NOMO-1 (cell line): ENCODE data around the gene ASCL4.
"Not testable (repeated sequence)": the region's sequence is repeated elsewhere in the genome, so short reads cannot be mapped to it uniquely, and the experiment has no call there.

Experiments
- DNase-seq, 2 experiments: peaks; one replicate each; lab custom pipeline; 2025; ENCODE audit not compliant: unreplicated experiment in 2 of 2; lab: John Stamatoyannopoulos, UW

ASCL4 gene

GRCh38 chr12:107774349-107775029 lies at the start of gene ASCL4:
TSS of gene ASCL4 (plus strand) at chr12:107774704. CDS start at chr12:107775219, 515 bp downstream.
- DNase-seq: no peak

- DNase-seq: not testable (repeated sequence)
Observed at GRCh38 chr12:107727327-107727726, 47.2 kb upstream of the ASCL4 start.

DNA sequence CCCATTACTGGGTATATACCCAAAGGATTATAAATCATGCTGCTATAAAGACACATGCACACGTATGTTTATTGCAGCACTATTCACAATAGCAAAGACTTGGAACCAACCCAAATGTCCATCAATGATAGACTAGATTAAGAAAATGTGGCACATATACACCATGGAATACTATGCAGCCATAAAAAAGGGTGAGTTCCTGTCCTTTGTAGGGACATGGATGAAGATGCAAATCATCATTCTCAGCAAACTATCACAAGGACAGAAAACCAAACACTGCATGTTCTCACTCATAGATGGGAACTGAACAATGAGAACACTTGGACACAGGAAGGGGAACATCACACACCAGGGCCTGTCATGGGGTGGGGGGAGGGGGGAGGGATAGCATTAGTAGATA lies 46.8 kb upstream of the ASCL4 start:
- not testable (repeated sequence) for DNase-seq

DNA sequence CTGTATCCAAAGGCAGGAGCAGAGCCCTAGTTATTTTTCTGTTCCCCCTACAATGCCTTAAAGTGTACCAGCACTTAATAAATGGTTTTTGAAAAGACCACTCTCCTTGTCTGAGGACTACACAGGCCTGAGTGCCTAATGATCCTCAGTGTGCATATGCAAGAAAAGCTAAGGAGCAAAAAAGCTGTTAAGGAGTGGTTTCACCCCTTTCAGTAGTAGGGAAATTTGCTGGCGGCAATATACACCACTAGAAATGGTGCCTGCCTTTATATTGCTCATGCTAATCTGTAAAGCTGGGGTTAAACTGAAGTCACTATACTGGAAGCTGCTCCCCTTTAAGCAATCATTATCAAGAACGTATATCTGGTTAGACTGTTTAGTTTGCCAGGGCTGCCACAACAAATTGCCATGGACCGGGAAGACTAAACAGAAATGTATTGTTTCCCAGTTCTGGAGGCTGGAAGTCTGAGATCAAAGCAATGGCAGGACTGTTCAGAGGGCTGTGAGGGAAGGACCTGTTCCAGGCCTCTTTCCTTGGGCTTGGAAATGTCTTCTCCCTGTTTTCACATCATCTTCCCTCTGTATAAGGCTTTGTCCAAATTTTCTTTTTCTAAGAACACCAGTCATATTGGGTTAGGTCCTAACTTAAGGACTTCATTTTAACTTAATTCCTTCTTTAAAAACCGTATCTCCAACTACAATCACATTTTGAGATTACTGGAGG lies 43.7 kb upstream of the ASCL4 start:
- DNase-seq: no peak

- DNase-seq: no peak
Observed at GRCh38 chr12:107731366-107731765, 43.1 kb upstream of the ASCL4 start.

DNA sequence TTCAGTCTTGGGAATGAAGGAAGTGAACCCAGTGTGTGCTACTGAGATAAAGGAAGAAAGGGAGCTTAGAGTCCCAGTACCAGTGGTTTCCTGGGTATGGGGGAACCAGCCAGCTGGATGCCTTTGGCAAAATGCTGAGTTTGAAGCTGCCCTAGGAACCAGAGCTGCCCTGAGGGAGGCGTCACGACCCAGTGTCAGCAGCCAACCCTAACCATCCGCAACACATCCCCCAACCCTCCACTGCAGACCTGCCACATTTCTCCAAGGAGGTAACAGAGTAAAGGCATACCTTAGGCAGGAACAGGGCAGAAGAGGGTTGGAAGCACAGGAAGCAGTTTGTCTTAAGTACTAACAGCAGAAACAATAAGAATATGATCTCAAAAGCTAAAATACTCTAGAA lies 42.1 kb upstream of the ASCL4 start:
- no peak for DNase-seq

- no peak for DNase-seq
Observed at GRCh38 chr12:107734139-107734538, 40.4 kb upstream of the ASCL4 start.

GRCh38 chr12:107735763-107736162 lies 38.7 kb upstream of the ASCL4 start:
- DNase-seq: no peak

DNA sequence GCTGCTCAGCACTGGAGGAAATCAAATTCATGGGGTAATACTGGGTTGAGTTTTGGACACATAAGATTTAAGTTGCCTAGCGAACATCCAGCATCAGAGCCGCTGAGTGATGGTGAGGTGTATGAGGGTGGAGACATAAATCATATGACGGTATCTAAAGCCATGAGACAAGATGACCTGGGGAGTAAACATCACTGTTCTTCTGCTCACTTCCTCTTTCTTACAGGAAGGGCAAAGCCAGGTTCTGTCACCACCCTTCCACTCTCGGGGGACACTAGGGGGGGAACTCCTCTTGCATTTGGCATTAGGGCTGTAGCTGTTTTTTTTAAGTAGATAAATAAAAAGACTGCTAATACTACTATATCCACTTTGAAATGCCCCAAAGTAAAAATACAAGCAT lies 37.6 kb upstream of the ASCL4 start:
- DNase-seq: peak; percentile 38 to 80

GRCh38 chr12:107748472-107748871 lies 26.0 kb upstream of the ASCL4 start:
- DNase-seq: peak in 1 of 2 experiments; percentile 11

DNA sequence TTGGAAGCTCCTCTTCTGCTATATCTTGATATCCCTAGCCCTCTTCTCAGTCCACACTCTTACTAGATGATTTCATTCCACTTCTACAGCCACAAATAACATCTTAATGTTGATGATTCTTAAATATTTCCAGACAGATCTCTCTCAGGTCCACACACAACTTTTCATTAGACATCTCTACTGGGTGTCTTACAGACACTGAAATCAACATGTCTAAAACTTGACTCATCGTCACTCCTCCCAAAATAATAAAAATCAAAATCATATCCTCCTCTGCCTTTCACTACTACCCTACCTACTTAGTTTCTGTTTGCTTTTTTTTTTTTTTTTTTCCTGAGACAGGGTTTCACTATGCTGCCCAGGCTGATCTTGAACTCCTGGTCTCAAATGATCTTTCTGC lies 25.4 kb upstream of the ASCL4 start:
- DNase-seq: no peak

DNA sequence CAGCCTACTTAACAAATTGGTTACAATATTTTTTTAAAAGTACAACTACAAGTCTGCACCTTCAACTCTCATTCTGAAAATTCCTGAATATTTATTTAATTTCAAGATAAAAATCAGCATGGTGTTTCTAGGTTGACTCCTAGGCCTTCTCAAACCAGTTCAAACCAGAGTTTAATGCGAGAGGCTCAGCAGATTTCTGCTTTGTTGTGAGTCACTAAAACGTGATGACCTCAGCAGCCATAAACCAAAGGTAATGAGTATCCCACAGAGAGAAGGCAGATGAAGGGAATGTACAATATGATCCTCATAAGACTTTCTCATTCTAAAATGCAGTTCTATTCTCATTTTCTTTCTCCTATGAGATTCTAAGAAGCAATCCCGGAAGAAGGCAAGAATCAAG lies 15.1 kb upstream of the ASCL4 start:
- DNase-seq: peak; percentile 17 to 47

DNA sequence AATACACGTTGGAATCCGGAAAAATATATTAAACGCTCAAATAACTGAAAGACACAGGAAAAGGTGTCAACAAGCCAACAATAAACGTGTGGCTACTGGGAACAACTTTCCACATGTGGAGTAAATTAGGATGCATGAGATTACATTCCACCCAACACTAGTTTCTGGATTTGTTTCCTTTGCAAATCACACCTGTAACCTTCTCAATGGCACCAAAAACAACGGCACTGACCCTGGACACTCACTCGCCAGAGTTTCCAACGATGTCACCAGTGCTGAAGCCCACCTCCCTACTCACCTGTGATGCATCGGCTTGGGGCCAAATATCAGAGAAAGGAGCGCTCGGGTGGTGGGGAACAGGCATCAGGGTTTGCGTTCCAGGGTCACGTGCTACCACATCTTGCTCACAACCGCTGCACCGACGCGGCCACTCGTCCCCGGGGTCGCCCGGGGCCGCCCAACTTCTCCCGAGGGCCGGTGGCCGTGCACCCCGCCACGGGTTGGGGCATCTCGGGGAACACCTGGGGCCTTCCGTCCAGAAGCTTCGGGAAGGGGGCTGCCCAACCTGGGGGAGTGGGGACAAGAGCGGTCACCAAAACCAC lies 14.2 kb upstream of the ASCL4 start:
- peak; percentile 9 to 22 for DNase-seq

DNA sequence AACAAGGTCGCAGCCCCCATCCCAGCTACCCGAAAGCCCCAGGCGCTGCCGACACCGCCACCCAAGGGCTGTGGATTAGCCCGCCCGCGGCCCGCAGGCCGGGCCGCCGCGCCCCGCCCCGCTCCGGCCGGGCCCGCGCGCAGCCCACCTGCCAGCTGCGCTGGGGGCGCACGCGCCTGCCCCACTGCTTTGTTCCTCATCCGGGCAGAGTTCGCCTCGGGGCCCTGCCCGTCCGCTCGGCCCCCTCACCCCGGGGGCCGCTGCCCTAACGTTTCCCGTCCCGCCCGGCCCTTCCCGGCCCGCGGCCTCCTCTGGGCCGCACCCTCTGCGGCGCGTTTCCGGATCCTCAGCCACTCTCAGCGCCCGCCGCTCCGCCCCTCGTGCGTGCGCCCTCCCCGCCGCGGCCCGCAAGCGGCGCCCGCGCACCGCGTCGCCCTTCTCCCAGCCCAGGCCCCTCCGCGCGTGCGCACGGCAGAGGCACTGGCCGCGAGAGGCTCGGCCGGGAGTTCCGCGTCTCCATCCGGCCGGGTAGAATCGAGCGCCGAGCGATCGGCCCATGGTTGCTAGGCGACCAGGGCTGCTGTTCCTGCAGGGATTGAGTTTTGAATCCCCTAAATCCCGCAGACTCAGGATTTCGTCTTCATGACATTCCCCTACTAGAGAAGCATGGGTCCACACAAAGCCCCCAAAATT lies 13.5 kb upstream of the ASCL4 start, which contains the start of gene PRDM4:
Gene PRDM4 (minus strand): TSS at position 329 of the 693 bp plus-strand sequence. CDS start 622 bp downstream, outside the sequence.
- DNase-seq: peak; percentile 89 to 97

GRCh38 chr12:107761502-107761904 lies 13.0 kb upstream of the ASCL4 start:
- no peak for DNase-seq

GRCh38 chr12:107762874-107763273 lies 11.6 kb upstream of the ASCL4 start:
- no peak for DNase-seq

DNA sequence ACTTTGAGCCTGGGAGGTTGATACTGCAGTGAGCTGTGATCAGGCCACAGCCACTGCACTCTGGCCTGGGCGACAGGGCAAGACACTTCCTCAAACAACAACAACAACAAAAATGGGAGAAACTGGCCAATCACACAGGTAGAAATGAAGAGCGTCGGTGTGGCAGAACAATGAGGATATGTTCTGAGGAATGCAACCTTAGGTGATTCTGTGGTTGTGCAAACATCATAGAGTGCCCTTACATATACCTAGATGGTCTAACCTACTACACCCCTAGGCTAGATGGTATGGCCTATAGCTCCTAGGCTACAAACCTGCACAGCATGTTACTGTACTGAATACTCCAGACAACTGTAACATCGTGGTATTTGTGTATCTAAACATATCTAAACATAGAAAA lies 9.9 kb upstream of the ASCL4 start:
- DNase-seq: no peak

DNA sequence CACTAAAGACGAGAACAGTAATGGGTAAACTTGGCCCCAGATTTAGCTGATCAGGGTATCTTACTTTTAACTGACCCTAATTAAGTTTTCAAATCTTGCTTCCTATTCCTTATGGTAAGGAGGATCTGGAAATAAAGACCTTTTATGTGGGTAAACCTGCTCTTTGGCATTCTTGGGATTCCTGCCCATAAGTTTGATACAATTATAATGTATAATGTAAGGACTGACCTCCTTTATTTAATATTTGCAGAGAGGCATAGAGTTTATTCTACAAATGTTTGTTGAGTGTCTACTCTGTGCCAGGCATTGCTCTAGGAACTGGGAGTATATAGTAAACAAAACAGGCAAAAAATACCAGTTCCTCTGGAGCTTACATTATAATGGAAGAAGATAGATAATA lies 9.2 kb upstream of the ASCL4 start:
- no peak for DNase-seq

DNA sequence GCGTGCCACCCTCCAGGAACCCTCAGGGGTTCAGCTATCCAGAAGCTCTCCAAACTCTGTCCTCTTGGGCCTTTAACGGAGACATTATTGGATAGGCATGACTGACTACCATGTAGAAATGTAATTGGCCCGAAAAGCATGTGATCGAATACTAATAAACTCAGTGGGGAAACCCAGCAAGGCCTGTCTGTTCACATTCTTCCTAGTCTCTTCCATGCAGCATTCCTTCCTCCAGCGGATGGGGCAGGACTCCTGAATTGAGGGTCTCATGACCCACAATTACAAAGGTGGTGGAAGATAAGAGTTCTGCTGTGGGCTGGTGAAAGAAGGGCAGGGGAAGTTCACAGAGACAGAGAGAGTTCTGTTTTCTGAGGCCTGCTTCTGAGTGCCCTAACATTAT lies 7.0 kb upstream of the ASCL4 start:
- no peak for DNase-seq

DNA sequence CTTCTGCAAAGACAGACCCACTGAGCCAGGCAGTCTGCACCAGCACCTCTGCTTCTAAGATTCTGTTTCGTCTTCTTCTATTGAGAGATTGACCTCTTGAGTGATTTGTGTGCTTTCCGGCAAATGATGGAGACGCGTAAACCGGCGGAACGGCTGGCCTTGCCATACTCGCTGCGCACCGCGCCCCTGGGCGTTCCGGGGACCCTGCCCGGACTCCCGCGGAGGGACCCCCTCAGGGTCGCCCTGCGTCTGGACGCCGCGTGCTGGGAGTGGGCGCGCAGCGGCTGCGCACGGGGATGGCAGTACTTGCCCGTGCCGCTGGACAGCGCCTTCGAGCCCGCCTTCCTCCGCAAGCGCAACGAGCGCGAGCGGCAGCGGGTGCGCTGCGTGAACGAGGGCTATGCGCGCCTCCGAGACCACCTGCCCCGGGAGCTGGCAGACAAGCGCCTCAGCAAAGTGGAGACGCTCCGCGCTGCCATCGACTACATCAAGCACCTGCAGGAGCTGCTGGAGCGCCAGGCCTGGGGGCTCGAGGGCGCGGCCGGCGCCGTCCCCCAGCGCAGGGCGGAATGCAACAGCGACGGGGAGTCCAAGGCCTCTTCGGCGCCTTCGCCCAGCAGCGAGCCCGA lies 703 bp downstream of the ASCL4 start:
- DNase-seq: peak in 1 of 2 experiments; percentile 0

DNA sequence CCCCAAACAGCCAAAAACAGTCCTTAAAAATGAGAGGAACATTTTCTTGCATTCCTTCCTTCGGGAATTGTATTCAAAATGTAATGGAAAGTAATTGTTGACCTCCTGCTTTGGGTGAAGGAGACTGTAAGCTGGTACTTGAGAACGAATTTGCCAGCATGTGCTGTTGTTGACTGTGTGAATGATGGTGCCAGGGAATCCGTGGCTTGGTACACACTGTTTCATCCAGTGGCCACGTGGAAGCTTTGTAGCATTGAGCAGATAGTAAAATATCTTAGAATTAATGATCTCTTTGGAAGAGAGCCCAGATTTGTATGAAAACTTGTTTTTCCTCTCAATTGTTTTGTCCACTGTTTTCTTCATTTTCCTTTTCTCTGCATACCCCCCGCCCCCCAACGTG lies 1.7 kb downstream of the ASCL4 start:
- no peak for DNase-seq
